Breast epithelium (tissue), 4 donors: ENCODE measurements around the gene DTX2. TPM values are rescaled to one million over a fixed set of nuclear protein-coding genes. Genes with fewer than 3 reads are reported as not detected.
"Not testable (repeated sequence)": the region's sequence is repeated elsewhere in the genome, so short reads cannot be mapped to it uniquely, and the experiment has no call there.

Source experiments
- DNase-seq, 2 donors: peaks; one replicate each; pipeline ENCODE4 v3.0.0-alpha.2; 2019; ENCODE audit warnings: low spot score in 2 of 2
- H3K27ac ChIP-seq, 2 donors: fragments of 200-600 bp; sonication (generic) in 1 of 2; one replicate each; pipeline ENCODE4 v1.5.1; 2016 to 2019; ENCODE audit warnings: mild to moderate bottlenecking in 1 of 2
- H3K27me3 ChIP-seq, 2 donors: fragments of 200-600 bp; sonication (generic) in 1 of 2; one replicate each; pipeline versions ENCODE4 v1.5.1 to v1.6.0; 2017 to 2019; ENCODE audit warnings: control low read depth in 1 of 2, mild to moderate bottlenecking in 1 of 2
- H3K36me3 ChIP-seq: fragments of 200-600 bp; one replicate; pipeline ENCODE4 v1.5.1; 2019
- H3K4me1 ChIP-seq, 2 donors: fragments of 200-600 bp; sonication (generic); one replicate each; pipeline ENCODE4 v1.5.1; 2016 to 2019; ENCODE audit warnings: control low read depth in 1 of 2
- H3K4me3 ChIP-seq, 3 donors: fragments of 200-600 bp; sonication (generic); 1 replicate in 2 of 3; 2 replicates in 1 of 3; pipeline ENCODE4 v1.5.1; 2016 to 2019; ENCODE audit warnings: mild to moderate bottlenecking in 3 of 3, moderate library complexity in 2 of 3
- H3K9me3 ChIP-seq, 2 donors: fragments of 200-600 bp; sonication (generic) in 1 of 2; one replicate each; pipeline ENCODE4 v1.5.1; 2016 to 2019; ENCODE audit warnings: control low read depth in 1 of 2
- POLR2A ChIP-seq: fragments of 450-650 bp; IDR thresholded peaks from one replicate; pipeline ENCODE4 v1.6.1; 2016; ENCODE audit warnings: antibody characterized with exemption, mild to moderate bottlenecking, moderate library complexity
- POLR2AphosphoS5 ChIP-seq, 3 donors: sonication (generic); formaldehyde crosslinking; IDR thresholded peaks; one replicate each; pipeline ENCODE4 v1.6.1; 2017; ENCODE audit warnings: antibody characterized with exemption in 3 of 3
- intact Hi-C: fragments of 100-400 bp; cut with DNase I; formaldehyde crosslinking; loops from one replicate; pipeline ENCODE4 v1.15.1; 2023; ENCODE audit warnings: low total_unique reads
- total RNA-seq, 3 donors: library from RNA; depleted of rRNA; stranded (reverse); fragments of >200 nt; gene quantifications; one replicate each; pipeline ENCODE4 v1.1.0, GENCODE V29; 2016
- TF ChIP-seq, protein P1 (sequence below), 3 donors: fragments of 450-650 bp; IDR thresholded peaks; one replicate each; pipeline ENCODE4 v1.5.1; 2016 to 2017; ENCODE audit warnings: antibody characterized with exemption in 3 of 3, mild to moderate bottlenecking in 3 of 3, moderate library complexity in 3 of 3

Gene DTX2
- total RNA-seq, 3 donors from 2014 or later = 17.6 to 30.5 (median 21.7) TPM

DNA sequence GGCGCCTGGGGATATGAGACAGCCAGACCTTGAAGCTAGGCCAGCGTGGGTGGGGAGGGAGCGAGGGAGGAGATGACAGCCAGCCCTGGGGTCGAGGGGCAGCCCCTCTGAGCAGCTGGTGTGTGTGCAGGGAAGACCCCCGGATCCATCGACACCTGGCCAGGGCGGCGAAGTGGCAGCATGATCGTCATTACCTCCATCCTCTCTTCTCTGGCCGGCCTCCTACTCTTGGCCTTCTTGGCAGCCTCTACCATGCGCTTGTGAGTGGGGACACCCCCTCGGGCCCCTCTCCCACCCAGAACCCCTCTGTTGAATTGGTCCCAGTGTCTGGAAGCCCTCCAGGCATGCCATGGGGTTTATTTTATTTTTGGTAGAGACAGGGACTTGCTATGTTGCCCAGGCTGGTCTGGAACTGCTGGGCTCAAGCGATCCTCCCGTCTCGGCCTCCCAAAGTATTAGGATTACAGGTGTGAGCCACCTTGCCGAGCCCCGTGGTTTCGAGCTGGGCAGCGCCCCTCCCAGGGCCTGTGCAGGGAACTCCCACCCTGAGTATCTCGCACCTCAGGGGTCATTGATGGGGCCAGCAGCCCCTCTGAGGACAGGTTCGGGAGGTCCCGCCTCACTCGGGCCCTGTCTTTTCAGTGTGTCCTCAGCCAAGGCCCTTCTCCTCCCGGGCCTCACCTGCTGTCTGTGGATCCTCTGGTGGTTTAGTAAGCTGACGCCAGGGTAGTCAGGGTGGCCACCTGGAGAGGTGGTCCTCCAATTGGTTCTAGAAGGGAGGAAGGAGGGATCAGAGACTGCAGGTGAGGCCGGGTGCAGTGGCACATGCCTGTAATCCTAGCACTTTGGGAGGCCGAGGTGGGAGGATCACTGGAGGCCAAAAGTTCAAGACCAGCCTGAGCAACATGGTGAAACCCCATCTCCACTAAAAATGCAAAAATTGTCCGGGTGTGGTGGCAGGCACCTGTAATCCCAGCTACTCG lies 52.6 kb downstream of the DTX2 start:
- Histone ChIP-seq H3K27me3 (no peaks in the 10 kb centered on the region), H3K36me3 (no peaks in the 10 kb centered on the region), H3K4me1 (no peaks in the 10 kb centered on the region), H3K9me3 (no peaks in the 10 kb centered on the region), H3K27ac (peak overlapping the region in 1 of 2 donors; percentile 68), H3K4me3 (no peak overlapping the region)
- DNase-seq = no peak
- TF ChIP-seq, protein P1, sequence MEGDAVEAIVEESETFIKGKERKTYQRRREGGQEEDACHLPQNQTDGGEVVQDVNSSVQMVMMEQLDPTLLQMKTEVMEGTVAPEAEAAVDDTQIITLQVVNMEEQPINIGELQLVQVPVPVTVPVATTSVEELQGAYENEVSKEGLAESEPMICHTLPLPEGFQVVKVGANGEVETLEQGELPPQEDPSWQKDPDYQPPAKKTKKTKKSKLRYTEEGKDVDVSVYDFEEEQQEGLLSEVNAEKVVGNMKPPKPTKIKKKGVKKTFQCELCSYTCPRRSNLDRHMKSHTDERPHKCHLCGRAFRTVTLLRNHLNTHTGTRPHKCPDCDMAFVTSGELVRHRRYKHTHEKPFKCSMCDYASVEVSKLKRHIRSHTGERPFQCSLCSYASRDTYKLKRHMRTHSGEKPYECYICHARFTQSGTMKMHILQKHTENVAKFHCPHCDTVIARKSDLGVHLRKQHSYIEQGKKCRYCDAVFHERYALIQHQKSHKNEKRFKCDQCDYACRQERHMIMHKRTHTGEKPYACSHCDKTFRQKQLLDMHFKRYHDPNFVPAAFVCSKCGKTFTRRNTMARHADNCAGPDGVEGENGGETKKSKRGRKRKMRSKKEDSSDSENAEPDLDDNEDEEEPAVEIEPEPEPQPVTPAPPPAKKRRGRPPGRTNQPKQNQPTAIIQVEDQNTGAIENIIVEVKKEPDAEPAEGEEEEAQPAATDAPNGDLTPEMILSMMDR (IDR thresholded peaks at IDR 0.05) = no peak
- TF ChIP-seq POLR2AphosphoS5 (IDR thresholded peaks at IDR 0.05) (no peak), POLR2A (no peak)
- intact Hi-C loops = no loop called here

DNA sequence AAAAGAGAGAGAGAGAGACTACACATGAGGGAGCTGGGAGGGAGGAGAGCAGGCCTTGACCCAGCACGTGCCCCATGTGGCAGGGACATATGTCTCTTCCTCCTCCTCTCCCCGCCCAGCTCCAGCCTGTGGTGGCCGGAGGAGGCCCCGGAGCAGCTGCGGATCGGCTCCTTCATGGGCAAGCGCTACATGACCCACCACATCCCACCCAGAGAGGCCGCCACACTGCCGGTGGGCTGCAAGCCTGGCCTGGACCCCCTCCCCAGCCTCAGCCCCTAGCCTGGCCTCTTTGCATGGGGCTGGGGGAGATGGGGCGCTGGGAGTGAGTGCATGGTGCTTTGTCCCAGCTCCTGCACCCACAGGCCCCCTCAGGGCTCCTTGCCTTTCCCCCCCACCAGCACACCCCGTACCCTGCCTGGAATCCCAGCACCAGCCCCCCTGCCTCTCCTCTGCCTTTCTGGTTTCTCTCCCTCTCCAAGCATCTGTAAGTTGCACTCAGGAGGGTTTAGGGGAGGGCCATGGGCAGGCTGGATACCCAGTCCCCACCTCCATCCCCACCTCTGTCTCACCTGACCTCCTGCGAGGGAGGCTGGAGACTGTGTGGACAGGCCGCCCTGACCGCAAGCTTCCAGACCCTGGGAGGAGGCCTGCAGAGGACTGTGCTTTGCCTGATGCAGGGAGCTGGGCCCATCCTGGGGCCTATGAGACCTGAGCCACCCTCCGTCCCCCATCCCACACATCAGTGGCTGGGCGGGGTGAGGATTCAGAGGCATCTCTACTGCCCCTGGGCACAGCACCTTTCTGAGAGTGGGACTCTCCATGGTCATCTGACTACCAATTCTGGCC lies 53.6 kb downstream of the DTX2 start:
- no peaks in the 10 kb centered on the region for H3K4me1 ChIP-seq
- H3K9me3 ChIP-seq = no peaks in the 10 kb centered on the region
- no peak overlapping the region for H3K27ac ChIP-seq
- no peak overlapping the region for H3K4me3 ChIP-seq
- TF ChIP-seq POLR2A (no peak), POLR2AphosphoS5 (IDR thresholded peaks at IDR 0.05) (no peak)
- TF ChIP-seq, protein P1 (IDR thresholded peaks at IDR 0.05) = no peak
- H3K27me3 ChIP-seq = no peaks in the 10 kb centered on the region
- intact Hi-C loops = no loop called here
- H3K36me3 ChIP-seq = no peaks in the 10 kb centered on the region
- no peak for DNase-seq

DNA sequence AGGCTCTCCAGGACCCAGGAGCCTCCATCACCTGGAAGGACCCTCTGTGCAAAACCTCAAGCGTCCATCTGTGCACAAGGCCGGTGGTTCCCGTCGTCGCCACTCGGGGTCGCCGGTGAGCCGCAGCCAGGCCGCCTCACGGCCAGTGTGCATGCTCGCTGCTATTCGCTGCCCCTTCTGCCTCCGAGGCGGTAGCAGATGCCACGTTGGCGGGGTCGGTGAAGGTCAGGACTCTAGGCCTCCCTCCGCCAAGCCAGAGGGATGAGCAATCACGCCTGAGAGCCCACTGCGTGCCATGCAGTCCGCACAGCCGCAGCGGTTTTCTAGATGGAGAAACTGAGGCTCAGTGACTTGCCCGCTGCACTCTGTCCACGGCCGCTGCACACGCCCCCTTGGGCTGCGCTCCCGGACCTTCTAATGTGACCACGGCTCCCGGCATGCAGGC lies 54.5 kb downstream of the DTX2 start:
- DNase-seq = no peak

DNA sequence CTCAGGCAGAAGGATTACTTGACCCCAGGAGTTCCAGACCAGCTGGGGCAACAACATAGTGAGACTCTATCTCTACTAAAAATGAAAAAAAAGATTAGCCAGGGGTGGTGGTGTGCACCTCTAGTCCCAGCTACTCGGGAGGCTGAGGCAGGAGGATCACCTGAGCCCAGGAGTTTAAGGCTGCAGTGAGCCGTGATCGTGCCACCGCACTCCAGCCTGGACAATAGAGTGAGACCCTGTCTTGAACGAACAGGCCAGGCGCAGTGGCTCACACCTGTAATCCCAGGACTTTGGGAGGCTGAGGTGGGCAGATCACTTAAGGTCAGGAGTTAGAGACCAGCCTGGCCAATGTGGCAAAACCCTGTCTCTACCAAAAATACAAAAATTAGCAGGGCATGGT lies 55.4 kb downstream of the DTX2 start:
- H3K27ac ChIP-seq, DNase-seq, intact Hi-C loops, H3K27me3 ChIP-seq, H3K36me3 ChIP-seq, H3K4me1 ChIP-seq, H3K4me3 ChIP-seq, H3K9me3 ChIP-seq: not testable (repeated sequence)

More for the DNA sequence above, 54.5 kb downstream of the DTX2 start:
- no peaks in the 10 kb centered on the region for H3K36me3 ChIP-seq
- H3K27me3 ChIP-seq = no peaks in the 10 kb centered on the region
- no peaks in the 10 kb centered on the region for H3K9me3 ChIP-seq
- TF ChIP-seq POLR2A (no peak), POLR2AphosphoS5 (IDR thresholded peaks at IDR 0.05) (no peak)
- TF ChIP-seq, protein P1 (IDR thresholded peaks at IDR 0.05) = no peak
- H3K4me1 ChIP-seq = no peaks in the 10 kb centered on the region
- H3K27ac ChIP-seq = no peak overlapping the region
- no peak overlapping the region for H3K4me3 ChIP-seq
- intact Hi-C loops = no loop called here

DNA sequence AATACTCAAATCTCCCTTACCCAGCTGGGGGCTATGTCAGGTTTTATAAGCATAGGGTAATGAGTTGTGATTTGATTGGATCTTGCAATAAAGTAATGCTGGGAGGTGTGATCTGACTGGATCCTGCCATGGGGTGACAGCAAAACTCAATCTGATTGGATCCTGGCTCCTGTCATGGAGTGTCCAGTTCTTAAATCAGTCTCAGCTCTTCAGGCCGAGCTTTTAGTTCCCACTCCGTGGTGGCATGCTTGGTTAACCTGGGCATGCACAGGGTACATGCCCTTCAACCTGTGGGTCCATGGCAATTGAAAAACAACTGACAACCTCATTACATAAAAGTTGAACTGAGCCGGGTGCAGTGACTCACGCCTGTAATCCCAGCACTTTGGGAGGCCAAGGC lies 64.7 kb downstream of the DTX2 start:
- intact Hi-C loops, H3K4me3 ChIP-seq, H3K36me3 ChIP-seq, H3K4me1 ChIP-seq, DNase-seq, H3K9me3 ChIP-seq, H3K27me3 ChIP-seq, H3K27ac ChIP-seq: not testable (repeated sequence)

DNA sequence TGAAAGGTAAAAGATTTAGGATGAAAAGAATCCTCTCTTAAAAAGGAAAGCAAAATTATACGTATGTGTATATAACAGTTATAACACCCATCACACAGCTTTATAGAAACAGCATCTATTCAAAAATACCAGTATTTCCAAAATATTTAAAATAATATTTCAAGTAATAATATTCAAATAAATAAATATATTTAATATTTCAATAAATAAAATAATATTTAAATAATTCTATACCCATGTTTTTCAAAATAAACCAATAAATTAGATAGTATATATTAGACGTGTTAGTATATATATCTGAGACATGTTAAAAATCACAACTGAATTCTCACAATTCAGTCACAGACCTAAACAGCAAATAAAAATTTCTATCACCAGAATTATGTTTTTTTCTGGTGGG lies 70.1 kb downstream of the DTX2 start:
- intact Hi-C loops, H3K4me3 ChIP-seq, H3K36me3 ChIP-seq, H3K9me3 ChIP-seq, DNase-seq, H3K4me1 ChIP-seq, H3K27ac ChIP-seq, H3K27me3 ChIP-seq: not testable (repeated sequence)

DNA sequence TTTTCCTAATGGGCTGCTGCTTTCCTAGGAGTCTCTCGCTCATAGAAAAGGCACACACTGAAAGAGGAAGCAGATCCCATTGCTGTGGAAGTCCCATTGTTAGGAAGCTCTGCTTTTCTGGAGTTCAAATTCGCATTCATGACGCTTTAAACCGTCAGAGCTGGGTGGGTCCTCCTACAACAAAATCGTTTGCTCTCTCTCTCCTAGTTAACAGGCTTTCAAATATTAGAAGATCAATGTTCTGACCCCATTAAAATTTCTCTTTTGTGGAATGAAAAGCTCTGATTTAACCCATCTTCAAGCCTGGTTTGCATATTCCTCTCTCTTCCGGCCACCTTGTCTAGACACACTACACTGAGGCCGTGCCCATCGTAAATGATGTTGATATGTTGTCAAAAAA lies 81.7 kb downstream of the DTX2 start, which contains the start of gene SPDYE16:
TSS of gene SPDYE16 (minus strand) at position 101 of the 400 bp plus-strand sequence. CDS start 1,838 bp downstream, outside the sequence.
- H3K9me3 ChIP-seq, H3K4me3 ChIP-seq, H3K27ac ChIP-seq, H3K36me3 ChIP-seq, H3K27me3 ChIP-seq, H3K4me1 ChIP-seq, DNase-seq, intact Hi-C loops: not testable (repeated sequence)
